A549 (cell line): Measurements from ENCODE around the gene ULK2. TPM values are rescaled to one million over a fixed set of nuclear protein-coding genes. Genes with fewer than 3 reads are reported as not detected.

Source experiments
- CBX2 ChIP-seq: fragments of 200-600 bp; sonication (generic); IDR thresholded peaks from 2 replicates; pipeline ENCODE4 v1.6.1; 2016; ENCODE audit warnings: low read depth, mild to moderate bottlenecking, borderline replicate concordance
- CHD2 ChIP-seq: fragments of 150-350 bp; IDR thresholded peaks from 2 replicates; pipeline ENCODE4 v1.6.1; 2014; ENCODE audit warnings: low read length; ENCODE audit not compliant: partially characterized antibody
- CHD4 ChIP-seq: fragments of 200-600 bp; sonication (generic); IDR thresholded peaks from 2 replicates; pipeline ENCODE4 v1.6.1; 2016; ENCODE audit warnings: antibody characterized with exemption, mild to moderate bottlenecking, borderline replicate concordance
- FOSL2 ChIP-seq, 2 experiments: fragments of 450-650 bp in 1 of 2; fragments of >200 bp in 1 of 2; sonication (Bioruptor Twin) in 1 of 2; formaldehyde crosslinking; IDR thresholded peaks; 2 replicates each; pipeline versions ENCODE4 v1.5.0 to v1.6.1; 2016 to 2020; ENCODE audit warnings: mild to moderate bottlenecking in 1 of 2, moderate library complexity in 1 of 2
- GATA3 ChIP-seq: IDR thresholded peaks from 2 replicates; pipeline ENCODE4 v1.6.1; 2012; ENCODE audit warnings: borderline replicate concordance
- KDM1A ChIP-seq: fragments of 200-600 bp; sonication (generic); IDR thresholded peaks from 2 replicates; pipeline ENCODE4 v1.6.1; 2016; ENCODE audit warnings: low read depth, mild to moderate bottlenecking
- NPAS2 ChIP-seq: fragments of 250-450 bp; sonication (Bioruptor Pico); IDR thresholded peaks from 2 replicates; pipeline ENCODE4 v1.8.0; 2022; ENCODE audit warnings: mild to moderate bottlenecking, moderate library complexity, borderline replicate concordance
- NR3C1 ChIP-seq: fragments of >200 bp; sonication (Bioruptor Twin); formaldehyde crosslinking; IDR thresholded peaks from 3 replicates; pipeline ENCODE4 v1.6.1; 2017
- POLR2A ChIP-seq: IDR thresholded peaks from 2 replicates; pipeline ENCODE4 v1.6.1; 2012; ENCODE audit warnings: mild to moderate bottlenecking, low read length
- RFX5 ChIP-seq: fragments of 450-650 bp; IDR thresholded peaks from 2 replicates; pipeline ENCODE4 v1.7.1; 2014; ENCODE audit warnings: antibody characterized with exemption, mild to moderate bottlenecking, moderate library complexity
- SMC3 ChIP-seq: fragments of >200 bp; sonication (Bioruptor Twin); formaldehyde crosslinking; IDR thresholded peaks from 3 replicates; pipeline ENCODE4 v1.6.1; 2018; ENCODE audit warnings: inconsistent platforms
- TFCP2L1 ChIP-seq: fragments of 250-450 bp; sonication (Bioruptor Pico); IDR thresholded peaks from 2 replicates; pipeline ENCODE4 v1.5.0; 2021; ENCODE audit warnings: mild to moderate bottlenecking
- ZFP36 ChIP-seq: fragments of 450-650 bp; IDR thresholded peaks from 2 replicates; pipeline ENCODE4 v1.6.1; 2014; ENCODE audit warnings: borderline replicate concordance; ENCODE audit not compliant: partially characterized antibody
- ZNF302 ChIP-seq: fragments of 250-450 bp; sonication (Bioruptor Pico); IDR thresholded peaks from 2 replicates; pipeline ENCODE4 v1.9.0; 2021; ENCODE audit warnings: inconsistent platforms, mild to moderate bottlenecking, moderate library complexity
- polyA plus RNA-seq, 4 experiments: library from polyadenylated mRNA; depleted of rRNA in 3 of 4; stranded (reverse); fragments of >200 nt; fragmentation: RNase III in 1 of 4; extraction: RNeasy Plus Mini Kit Qiagen cat#74134 plus additional on column Dnase treatment in 1 of 4; gene quantifications; 2 replicates in 3 of 4; 3 replicates in 1 of 4; pipeline ENCODE4 v1.2.3, GENCODE V29; 2011 to 2017
- TF ChIP-seq, protein P1 (sequence below): fragments of >200 bp; sonication (Bioruptor Twin); formaldehyde crosslinking; IDR thresholded peaks from 3 replicates; pipeline ENCODE4 v1.5.1; 2016
- TF ChIP-seq, protein P2 (sequence below): fragments of 200-600 bp; sonication (generic); IDR thresholded peaks from 2 replicates; pipeline ENCODE4 v1.6.1; 2016; ENCODE audit warnings: antibody characterized with exemption, mild to moderate bottlenecking, moderate library complexity
- TF ChIP-seq, protein P3 (sequence below): fragments of >200 bp; sonication (Bioruptor Twin); formaldehyde crosslinking; IDR thresholded peaks from 2 replicates; pipeline ENCODE4 v1.6.1; 2016
- TF ChIP-seq, protein P4 (sequence below): fragments of >200 bp; sonication (Bioruptor Twin); formaldehyde crosslinking; IDR thresholded peaks from 3 replicates; pipeline ENCODE4 v1.6.1; 2016
- TF ChIP-seq, protein P5 (sequence below): fragments of 150-350 bp; IDR thresholded peaks from 2 replicates; pipeline ENCODE4 v1.6.1; 2014; ENCODE audit warnings: low read depth, mild to moderate bottlenecking, low read length

ULK2 gene
- polyA plus RNA-seq, 2 of the 4 experiments (the other 2 are of a cell fraction), result 14.4 to 40.9 TPM

DNA sequence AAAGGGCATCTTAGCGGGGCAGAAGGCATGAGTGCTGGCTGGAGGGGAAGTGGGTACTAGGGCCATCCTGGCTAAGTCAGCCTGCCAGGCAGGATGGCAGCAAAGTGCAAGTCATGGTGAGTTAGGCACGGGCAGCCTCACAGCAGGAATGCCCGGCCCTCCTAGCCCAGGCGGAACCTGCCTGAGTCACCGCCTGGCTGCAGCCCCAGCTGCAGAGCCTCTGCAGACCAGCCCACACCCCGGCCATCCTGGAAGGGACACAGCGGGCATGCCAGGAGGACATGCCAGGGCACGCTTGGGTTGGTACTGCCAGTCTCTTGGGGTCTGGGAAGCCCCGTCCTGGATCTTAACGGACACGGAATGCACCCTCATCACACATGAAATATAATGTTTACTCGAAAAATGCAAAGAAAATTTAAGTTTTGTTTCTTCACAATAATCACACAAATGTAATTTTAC lies 114.7 kb downstream of the ULK2 start (continued):
- TF ChIP-seq, protein P1, sequence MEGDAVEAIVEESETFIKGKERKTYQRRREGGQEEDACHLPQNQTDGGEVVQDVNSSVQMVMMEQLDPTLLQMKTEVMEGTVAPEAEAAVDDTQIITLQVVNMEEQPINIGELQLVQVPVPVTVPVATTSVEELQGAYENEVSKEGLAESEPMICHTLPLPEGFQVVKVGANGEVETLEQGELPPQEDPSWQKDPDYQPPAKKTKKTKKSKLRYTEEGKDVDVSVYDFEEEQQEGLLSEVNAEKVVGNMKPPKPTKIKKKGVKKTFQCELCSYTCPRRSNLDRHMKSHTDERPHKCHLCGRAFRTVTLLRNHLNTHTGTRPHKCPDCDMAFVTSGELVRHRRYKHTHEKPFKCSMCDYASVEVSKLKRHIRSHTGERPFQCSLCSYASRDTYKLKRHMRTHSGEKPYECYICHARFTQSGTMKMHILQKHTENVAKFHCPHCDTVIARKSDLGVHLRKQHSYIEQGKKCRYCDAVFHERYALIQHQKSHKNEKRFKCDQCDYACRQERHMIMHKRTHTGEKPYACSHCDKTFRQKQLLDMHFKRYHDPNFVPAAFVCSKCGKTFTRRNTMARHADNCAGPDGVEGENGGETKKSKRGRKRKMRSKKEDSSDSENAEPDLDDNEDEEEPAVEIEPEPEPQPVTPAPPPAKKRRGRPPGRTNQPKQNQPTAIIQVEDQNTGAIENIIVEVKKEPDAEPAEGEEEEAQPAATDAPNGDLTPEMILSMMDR, result no peak
- TF ChIP-seq NPAS2 (CRISPR knock-in tag) (no peak), SMC3 (no peak; the same call in 2 of the 3 replicates), TFCP2L1 (CRISPR knock-in tag) (no peak), CBX2 (no peak), ZFP36 (peak; percentile 72), KDM1A (no peak), GATA3 (peak; percentile 83), RFX5 (no peak), ZNF302 (CRISPR knock-in tag) (no peak), CHD4 (no peak), POLR2A (peak; percentile 54), FOSL2 (IDR thresholded peaks at IDR 0.05) (peak; percentile 69), FOSL2 (CRISPR knock-in tag; IDR thresholded peaks at IDR 0.05) (peak; percentile 98), CHD2 (peak; percentile 20), NR3C1 (no peak)
- TF ChIP-seq, protein P2, sequence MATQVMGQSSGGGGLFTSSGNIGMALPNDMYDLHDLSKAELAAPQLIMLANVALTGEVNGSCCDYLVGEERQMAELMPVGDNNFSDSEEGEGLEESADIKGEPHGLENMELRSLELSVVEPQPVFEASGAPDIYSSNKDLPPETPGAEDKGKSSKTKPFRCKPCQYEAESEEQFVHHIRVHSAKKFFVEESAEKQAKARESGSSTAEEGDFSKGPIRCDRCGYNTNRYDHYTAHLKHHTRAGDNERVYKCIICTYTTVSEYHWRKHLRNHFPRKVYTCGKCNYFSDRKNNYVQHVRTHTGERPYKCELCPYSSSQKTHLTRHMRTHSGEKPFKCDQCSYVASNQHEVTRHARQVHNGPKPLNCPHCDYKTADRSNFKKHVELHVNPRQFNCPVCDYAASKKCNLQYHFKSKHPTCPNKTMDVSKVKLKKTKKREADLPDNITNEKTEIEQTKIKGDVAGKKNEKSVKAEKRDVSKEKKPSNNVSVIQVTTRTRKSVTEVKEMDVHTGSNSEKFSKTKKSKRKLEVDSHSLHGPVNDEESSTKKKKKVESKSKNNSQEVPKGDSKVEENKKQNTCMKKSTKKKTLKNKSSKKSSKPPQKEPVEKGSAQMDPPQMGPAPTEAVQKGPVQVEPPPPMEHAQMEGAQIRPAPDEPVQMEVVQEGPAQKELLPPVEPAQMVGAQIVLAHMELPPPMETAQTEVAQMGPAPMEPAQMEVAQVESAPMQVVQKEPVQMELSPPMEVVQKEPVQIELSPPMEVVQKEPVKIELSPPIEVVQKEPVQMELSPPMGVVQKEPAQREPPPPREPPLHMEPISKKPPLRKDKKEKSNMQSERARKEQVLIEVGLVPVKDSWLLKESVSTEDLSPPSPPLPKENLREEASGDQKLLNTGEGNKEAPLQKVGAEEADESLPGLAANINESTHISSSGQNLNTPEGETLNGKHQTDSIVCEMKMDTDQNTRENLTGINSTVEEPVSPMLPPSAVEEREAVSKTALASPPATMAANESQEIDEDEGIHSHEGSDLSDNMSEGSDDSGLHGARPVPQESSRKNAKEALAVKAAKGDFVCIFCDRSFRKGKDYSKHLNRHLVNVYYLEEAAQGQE, result no peak
- TF ChIP-seq, protein P3, sequence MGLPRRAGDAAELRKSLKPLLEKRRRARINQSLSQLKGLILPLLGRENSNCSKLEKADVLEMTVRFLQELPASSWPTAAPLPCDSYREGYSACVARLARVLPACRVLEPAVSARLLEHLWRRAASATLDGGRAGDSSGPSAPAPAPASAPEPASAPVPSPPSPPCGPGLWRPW, result no peak
- TF ChIP-seq, protein P4, sequence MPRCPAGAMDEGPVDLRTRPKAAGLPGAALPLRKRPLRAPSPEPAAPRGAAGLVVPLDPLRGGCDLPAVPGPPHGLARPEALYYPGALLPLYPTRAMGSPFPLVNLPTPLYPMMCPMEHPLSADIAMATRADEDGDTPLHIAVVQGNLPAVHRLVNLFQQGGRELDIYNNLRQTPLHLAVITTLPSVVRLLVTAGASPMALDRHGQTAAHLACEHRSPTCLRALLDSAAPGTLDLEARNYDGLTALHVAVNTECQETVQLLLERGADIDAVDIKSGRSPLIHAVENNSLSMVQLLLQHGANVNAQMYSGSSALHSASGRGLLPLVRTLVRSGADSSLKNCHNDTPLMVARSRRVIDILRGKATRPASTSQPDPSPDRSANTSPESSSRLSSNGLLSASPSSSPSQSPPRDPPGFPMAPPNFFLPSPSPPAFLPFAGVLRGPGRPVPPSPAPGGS, result peak; percentile 78; the same call in 2 of the 3 replicates
- TF ChIP-seq, protein P5, sequence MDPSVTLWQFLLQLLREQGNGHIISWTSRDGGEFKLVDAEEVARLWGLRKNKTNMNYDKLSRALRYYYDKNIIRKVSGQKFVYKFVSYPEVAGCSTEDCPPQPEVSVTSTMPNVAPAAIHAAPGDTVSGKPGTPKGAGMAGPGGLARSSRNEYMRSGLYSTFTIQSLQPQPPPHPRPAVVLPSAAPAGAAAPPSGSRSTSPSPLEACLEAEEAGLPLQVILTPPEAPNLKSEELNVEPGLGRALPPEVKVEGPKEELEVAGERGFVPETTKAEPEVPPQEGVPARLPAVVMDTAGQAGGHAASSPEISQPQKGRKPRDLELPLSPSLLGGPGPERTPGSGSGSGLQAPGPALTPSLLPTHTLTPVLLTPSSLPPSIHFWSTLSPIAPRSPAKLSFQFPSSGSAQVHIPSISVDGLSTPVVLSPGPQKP, result no peak
- TF ChIP-seq, all 56 proteins: peak for 20
